Prostate gland (tissue), 2 donors: ENCODE data around the gene AP1S3. TPM values are rescaled to one million over a fixed set of nuclear protein-coding genes. Genes with fewer than 3 reads are reported as not detected.

Experiments
- DNase-seq: peaks from one replicate; pipeline ENCODE4 v3.0.0-alpha.2; 2019; ENCODE audit warnings: low spot score
- H3K27ac ChIP-seq, 2 donors: fragments of 200-600 bp; sonication (generic); 2 replicates each; pipeline ENCODE4 v1.5.1; 2017 to 2019
- H3K27me3 ChIP-seq: fragments of 200-600 bp; sonication (generic); replicated peaks from 2 replicates; pipeline ENCODE4 v1.5.1; 2019; ENCODE audit not compliant: insufficient read depth
- H3K36me3 ChIP-seq, 2 donors: fragments of 200-600 bp; sonication (generic); 1 replicate in 1 of 2; 2 replicates in 1 of 2; pipeline versions ENCODE4 v1.5.1 to v1.8.1; 2017 to 2019
- H3K4me1 ChIP-seq: fragments of 200-600 bp; sonication (generic); replicated peaks from 2 replicates; pipeline ENCODE4 v1.5.1; 2019
- H3K4me3 ChIP-seq, 2 donors: fragments of 200-600 bp; sonication (generic); 2 replicates each; pipeline ENCODE4 v1.5.1; 2017 to 2019
- H3K9me3 ChIP-seq: fragments of 200-600 bp; sonication (generic); 2 replicates; pipeline ENCODE4 v1.5.1; 2017
- CTCF ChIP-seq, 4 experiments: fragments of 200-600 bp in 2 of 4; fragments of 450-650 bp in 2 of 4; sonication (generic) in 2 of 4; IDR thresholded peaks; 1 replicate in 3 of 4; 2 replicates in 1 of 4; pipeline ENCODE4 v1.5.1; 2016 to 2019; ENCODE audit warnings: antibody characterized with exemption in 4 of 4, mild to moderate bottlenecking in 2 of 4, moderate library complexity in 2 of 4
- POLR2A ChIP-seq: fragments of 450-650 bp; IDR thresholded peaks from one replicate; pipeline ENCODE4 v1.6.1; 2016; ENCODE audit warnings: antibody characterized with exemption, mild to moderate bottlenecking
- POLR2AphosphoS5 ChIP-seq: sonication (generic); formaldehyde crosslinking; IDR thresholded peaks from one replicate; pipeline ENCODE4 v1.6.1; 2017; ENCODE audit warnings: antibody characterized with exemption
- WGBS: methylation state at CpG from one replicate; pipeline ENCODE4 v1.1.5; 2018; 5-methylcytosine and 5-hydroxymethylcytosine counted together
- intact Hi-C: fragments of 100-400 bp; cut with DNase I; formaldehyde crosslinking; loops from one replicate; pipeline ENCODE4 v1.14.2; 2022
- total RNA-seq, 2 donors: library from RNA; depleted of rRNA; stranded (reverse); fragments of >200 nt; gene quantifications; one replicate each; pipeline ENCODE4 v1.1.0, GENCODE V29; 2016

AP1S3 gene
- total RNA-seq, 2 donors from 2014 or later, result 2.7 to 7.7 TPM

GRCh38 chr2:223828314-223828713 is 9.1 kb downstream of the AP1S3 start:
- TF ChIP-seq POLR2A (no peak), POLR2AphosphoS5 (no peak), CTCF (IDR thresholded peaks at IDR 0.05) (no peak)
- no peak for DNase-seq
- 91% methylated on average over 6 of the region's 6 CpGs for WGBS
- no peaks in the 10 kb centered on the region for H3K36me3 ChIP-seq
- intact Hi-C loops, result no loop called here
- no peaks in the 10 kb centered on the region for H3K9me3 ChIP-seq
- no peaks in the 10 kb centered on the region for H3K27me3 ChIP-seq
- no peaks in the 10 kb centered on the region for H3K4me1 ChIP-seq
- H3K4me3 ChIP-seq, result no peak overlapping the region
- H3K27ac ChIP-seq, result no peak overlapping the region

GRCh38 chr2:223826995-223827394 is 10.4 kb downstream of the AP1S3 start:
- no peak for DNase-seq
- Histone ChIP-seq H3K27me3 (no peaks in the 10 kb centered on the region), H3K27ac (no peak overlapping the region), H3K9me3 (no peaks in the 10 kb centered on the region), H3K36me3 (no peaks in the 10 kb centered on the region), H3K4me3 (no peak overlapping the region), H3K4me1 (no peaks in the 10 kb centered on the region)
- intact Hi-C loops, result no loop called here
- 72% methylated on average over 4 of the region's 4 CpGs for WGBS
- no peak for TF ChIP-seq POLR2A
- no peak for TF ChIP-seq POLR2AphosphoS5

GRCh38 chr2:223824301-223824700 is 13.1 kb downstream of the AP1S3 start:
- H3K9me3 ChIP-seq, result no peaks in the 10 kb centered on the region
- no peak overlapping the region for H3K4me3 ChIP-seq
- no peaks in the 10 kb centered on the region for H3K27me3 ChIP-seq
- intact Hi-C loops, result no loop called here
- no peaks in the 10 kb centered on the region for H3K36me3 ChIP-seq
- TF ChIP-seq POLR2A (no peak), CTCF (IDR thresholded peaks at IDR 0.05) (no peak), POLR2AphosphoS5 (no peak)
- H3K4me1 ChIP-seq, result no peaks in the 10 kb centered on the region
- H3K27ac ChIP-seq, result no peak overlapping the region
- no peak for DNase-seq
- WGBS, result 93% methylated on average over 8 of the region's 8 CpGs

- Histone ChIP-seq H3K27me3 (no peaks in the 10 kb centered on the region), H3K4me1 (no peaks in the 10 kb centered on the region), H3K9me3 (no peaks in the 10 kb centered on the region), H3K4me3 (no peak overlapping the region), H3K36me3 (no peaks in the 10 kb centered on the region), H3K27ac (no peak overlapping the region)
- intact Hi-C loops, result no loop called here
- TF ChIP-seq CTCF (IDR thresholded peaks at IDR 0.05), result no peak
- no peak for TF ChIP-seq POLR2A
- TF ChIP-seq POLR2AphosphoS5, result no peak
- DNase-seq, result no peak
Observed at GRCh38 chr2:223822818-223823217, 14.6 kb downstream of the AP1S3 start.

- Histone ChIP-seq H3K4me3 (no peak overlapping the region), H3K27ac (no peak overlapping the region), H3K36me3 (no peaks in the 10 kb centered on the region), H3K9me3 (no peaks in the 10 kb centered on the region), H3K4me1 (no peaks in the 10 kb centered on the region), H3K27me3 (no peaks in the 10 kb centered on the region)
- TF ChIP-seq CTCF (IDR thresholded peaks at IDR 0.05) (no peak), POLR2A (no peak), POLR2AphosphoS5 (no peak)
- 70% methylated on average over 2 of the region's 2 CpGs for WGBS
- DNase-seq, result no peak
- intact Hi-C loops, result no loop called here
Observed at GRCh38 chr2:223820549-223820948, 16.8 kb downstream of the AP1S3 start.
